CD4-positive, alpha-beta T cell (primary cell): ENCODE measurements around the gene RNF138. TPM values are rescaled to one million over a fixed set of nuclear protein-coding genes. Genes with fewer than 3 reads are reported as not detected.

Experiments used
- ATAC-seq: fragments of 200-7000 bp; cut with Tn5 transposase; one replicate; pipeline ENCODE4 v1.10.0; 2022; ENCODE audit warnings: mild to moderate bottlenecking; ENCODE audit not compliant: poor library complexity
- CTCF ChIA-PET: fragments of 350-600 bp; sonication (Branson Sonifier 250); formaldehyde crosslinking; loops from one replicate; lab custom pipeline; 2021; ENCODE audit warnings: antibody characterized with exemption, inconsistent platforms; lab: Charles Lee
- POLR2A ChIA-PET: fragments of 350-600 bp; sonication (Branson Sonifier 250); formaldehyde crosslinking; loops from one replicate; lab custom pipeline; 2021; ENCODE audit warnings: antibody characterized with exemption, inconsistent platforms; lab: Charles Lee
- DNase-seq, 14 experiments: peaks; one replicate each; pipeline ENCODE4 v3.0.0-alpha.2; 2013 to 2020; ENCODE audit warnings: mixed read lengths in 2 of 14
- H3K27ac ChIP-seq, 2 donors: one replicate each; pipeline versions ENCODE4 v1.5.1 to v1.7.0; 2013; ENCODE audit warnings: low read length in 2 of 2, low read depth in 1 of 2, mild to moderate bottlenecking in 1 of 2
- H3K27me3 ChIP-seq, 2 experiments: 1 replicate in 1 of 2; 2 replicates in 1 of 2; pipeline versions ENCODE4 v1.6.1 to v1.7.0; 2013; ENCODE audit warnings: low read length in 2 of 2, control low read depth in 1 of 2, mild to moderate bottlenecking in 1 of 2, moderate library complexity in 1 of 2; ENCODE audit not compliant: insufficient read depth in 2 of 2, control insufficient read depth in 1 of 2
- H3K36me3 ChIP-seq: one replicate; pipeline ENCODE4 v1.6.1; 2013; ENCODE audit warnings: low read length, control low read depth; ENCODE audit not compliant: insufficient read depth
- H3K4me1 ChIP-seq: one replicate; pipeline ENCODE4 v1.6.1; 2013; ENCODE audit warnings: low read length, control low read depth; ENCODE audit not compliant: insufficient read depth
- H3K4me3 ChIP-seq: one replicate; pipeline ENCODE4 v1.5.1; 2013; ENCODE audit warnings: mild to moderate bottlenecking, low read length, moderate library complexity
- H3K9me3 ChIP-seq, 2 experiments: 1 replicate in 1 of 2; 2 replicates in 1 of 2; pipeline versions ENCODE4 v1.6.1 to v1.7.0; 2013; ENCODE audit warnings: low read length in 2 of 2, mild to moderate bottlenecking in 2 of 2, control low read depth in 1 of 2, moderate library complexity in 1 of 2; ENCODE audit not compliant: control insufficient read depth in 1 of 2, insufficient read depth in 1 of 2
- H3K27ac Mint-ChIP-seq: one replicate; pipeline ENCODE4 v1.8.0; 2020; ENCODE audit warnings: mixed read lengths
- H3K27me3 Mint-ChIP-seq: one replicate; pipeline ENCODE4 v1.8.0; 2021; ENCODE audit warnings: mixed read lengths
- H3K36me3 Mint-ChIP-seq: one replicate; pipeline ENCODE4 v1.8.0; 2021; ENCODE audit warnings: low read depth, mixed read lengths
- H3K4me1 Mint-ChIP-seq: one replicate; pipeline ENCODE4 v1.8.0; 2021; ENCODE audit warnings: low read depth, mixed read lengths
- H3K4me3 Mint-ChIP-seq: one replicate; pipeline ENCODE4 v1.8.0; 2020; ENCODE audit warnings: mild to moderate bottlenecking, mixed read lengths
- H3K9me3 Mint-ChIP-seq: one replicate; pipeline ENCODE4 v1.8.0; 2020; ENCODE audit warnings: mixed read lengths
- intact Hi-C, 2 experiments: fragments of 100-400 bp; cut with DNase I in 1 of 2; cut with micrococcal nuclease in 1 of 2; formaldehyde crosslinking; loops; one replicate each; pipeline versions ENCODE4 v1.15.1 to v1.9.0; 2023 to 2025; cut with DNase I, micrococcal nuclease
- total RNA-seq, 174 experiments: library from RNA in 2 of 174; stranded (reverse) in 2 of 174; gene quantifications; one replicate each; pipeline ENCODE4 v1.2.3 and lab custom pipeline; 2021 to 2026
- TF ChIP-seq, protein P1 (sequence below): fragments of 200-600 bp; IDR thresholded peaks from one replicate; pipeline ENCODE4 v1.8.0; 2022; ENCODE audit warnings: antibody characterized with exemption, mild to moderate bottlenecking

RNF138 gene
- total RNA-seq, 2 experiments from 2014 or later: 177 to 184 TPM

DNA sequence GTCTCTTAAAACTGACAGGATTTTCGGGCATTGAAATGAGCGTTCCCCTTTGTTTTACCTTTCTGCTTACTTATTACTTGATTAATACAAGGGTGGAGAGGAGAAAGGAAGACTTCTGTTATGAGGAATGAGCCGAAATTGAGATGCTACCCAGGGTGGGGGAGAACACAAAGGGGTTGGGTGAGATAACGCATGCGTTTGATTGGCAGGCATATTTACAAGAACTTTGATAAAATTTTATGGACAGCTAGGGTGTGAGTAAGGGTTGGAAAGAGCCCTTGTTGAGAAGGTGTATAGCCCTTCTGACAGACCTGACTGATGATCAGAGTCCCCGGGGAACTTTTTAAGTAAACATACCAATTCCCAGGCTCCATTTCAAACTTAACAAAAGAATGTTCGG lies 1.8 kb downstream of the RNF138 start:
- Mint-ChIP-seq H3K9me3 (no peaks in the 10 kb centered on the region), H3K4me1 (peaks cover 53% of the 10 kb centered on the region), H3K36me3 (peaks cover 47% of the 10 kb centered on the region), H3K27me3 (no peaks in the 10 kb centered on the region), H3K4me3 (peak overlapping the region; percentile 97), H3K27ac (peak overlapping the region; percentile 85)
- peaks cover 52% of the 10 kb centered on the region for H3K4me1 ChIP-seq
- no peaks in the 10 kb centered on the region for H3K27me3 ChIP-seq
- H3K9me3 ChIP-seq: no peaks in the 10 kb centered on the region
- DNase-seq: peak in 1 of 14 experiments; percentile 12
- TF ChIP-seq, protein P1, sequence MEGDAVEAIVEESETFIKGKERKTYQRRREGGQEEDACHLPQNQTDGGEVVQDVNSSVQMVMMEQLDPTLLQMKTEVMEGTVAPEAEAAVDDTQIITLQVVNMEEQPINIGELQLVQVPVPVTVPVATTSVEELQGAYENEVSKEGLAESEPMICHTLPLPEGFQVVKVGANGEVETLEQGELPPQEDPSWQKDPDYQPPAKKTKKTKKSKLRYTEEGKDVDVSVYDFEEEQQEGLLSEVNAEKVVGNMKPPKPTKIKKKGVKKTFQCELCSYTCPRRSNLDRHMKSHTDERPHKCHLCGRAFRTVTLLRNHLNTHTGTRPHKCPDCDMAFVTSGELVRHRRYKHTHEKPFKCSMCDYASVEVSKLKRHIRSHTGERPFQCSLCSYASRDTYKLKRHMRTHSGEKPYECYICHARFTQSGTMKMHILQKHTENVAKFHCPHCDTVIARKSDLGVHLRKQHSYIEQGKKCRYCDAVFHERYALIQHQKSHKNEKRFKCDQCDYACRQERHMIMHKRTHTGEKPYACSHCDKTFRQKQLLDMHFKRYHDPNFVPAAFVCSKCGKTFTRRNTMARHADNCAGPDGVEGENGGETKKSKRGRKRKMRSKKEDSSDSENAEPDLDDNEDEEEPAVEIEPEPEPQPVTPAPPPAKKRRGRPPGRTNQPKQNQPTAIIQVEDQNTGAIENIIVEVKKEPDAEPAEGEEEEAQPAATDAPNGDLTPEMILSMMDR: no peak
- H3K4me3 ChIP-seq: peak overlapping the region; percentile 90
- H3K36me3 ChIP-seq: peaks cover 10% of the 10 kb centered on the region
- CTCF ChIA-PET: no interaction called here
- intact Hi-C loops: loop anchor here in 1 of 2 experiments (2.0 to 5.0 kb wide), 3 partner anchors 21 to 46 kb away; no protein-coding TSS in a partner anchor
- ATAC-seq: no peak
- POLR2A ChIA-PET: interaction anchor here (0.5 to 5.3 kb wide), 4 partner anchors 8 to 151 kb away, joined by 3 to 139 read pairs (median 34); partner anchors contain the start of genes RNF125 and TRAPPC8
- H3K27ac ChIP-seq: peak overlapping the region; percentile 93 to 98

DNA sequence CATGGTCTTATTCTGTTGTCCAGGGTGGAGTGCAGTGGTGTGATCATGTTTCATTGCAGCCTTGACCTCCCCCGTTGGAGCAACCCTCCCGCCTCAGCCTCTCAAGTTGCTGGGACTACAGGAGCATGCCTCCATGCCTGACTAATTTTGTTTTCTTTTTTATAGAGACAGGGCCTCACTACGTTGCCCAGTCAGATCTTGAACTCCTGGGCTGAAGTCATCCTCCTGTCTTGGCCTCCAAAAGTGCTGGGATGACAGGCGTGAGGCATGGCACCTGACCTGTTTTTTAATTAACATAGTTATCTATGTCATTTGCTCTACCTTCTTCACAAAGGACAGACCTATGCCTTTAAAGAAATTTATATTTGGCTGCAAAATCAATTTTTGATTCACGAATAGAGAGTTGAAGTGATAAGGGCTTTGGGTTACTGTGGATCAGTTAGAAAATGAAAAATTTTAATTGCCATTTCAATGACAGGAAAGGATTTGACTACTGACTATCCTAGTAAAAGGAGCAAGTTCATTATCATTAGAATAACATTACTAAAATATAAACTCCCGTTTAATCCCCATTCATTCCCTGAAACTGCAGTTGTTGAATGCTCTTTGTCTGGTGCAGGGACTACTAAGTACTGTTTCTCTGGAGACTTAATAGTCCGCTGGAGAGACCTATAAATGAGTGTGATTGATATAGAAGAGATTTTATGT lies 3.7 kb downstream of the RNF138 start:
- Histone ChIP-seq H3K9me3 (no peaks in the 10 kb centered on the region), H3K36me3 (peaks cover 12% of the 10 kb centered on the region), H3K27me3 (no peaks in the 10 kb centered on the region), H3K27ac (peak overlapping the region in 1 of 2 donors; percentile 37), H3K4me1 (peaks cover 59% of the 10 kb centered on the region), H3K4me3 (peak overlapping the region; percentile 3)
- ATAC-seq: no peak
- no peak for DNase-seq
- H3K27me3 Mint-ChIP-seq: no peaks in the 10 kb centered on the region
- H3K36me3 Mint-ChIP-seq: peaks cover 59% of the 10 kb centered on the region
- no peaks in the 10 kb centered on the region for H3K9me3 Mint-ChIP-seq
- peak overlapping the region; percentile 97 for H3K4me3 Mint-ChIP-seq
- peak overlapping the region; percentile 85 for H3K27ac Mint-ChIP-seq
- intact Hi-C loops: loop anchor here in 1 of 2 experiments (5.0 kb wide), 1 partner anchor 37 kb away; no protein-coding TSS in a partner anchor
- ChIA-PET POLR2A (interaction anchor here (0.5 to 2.4 kb wide), 7 partner anchors 10 to 152 kb away, joined by 3 to 25 read pairs (median 3); partner anchors contain the start of genes RNF125 and TRAPPC8), CTCF (interaction anchor here (1.1 to 1.2 kb wide), 2 partner anchors 13 to 23 kb away, joined by 3 to 4 read pairs; no protein-coding TSS in a partner anchor)
- H3K4me1 Mint-ChIP-seq: peaks cover 67% of the 10 kb centered on the region
- TF ChIP-seq, protein P1: no peak

DNA sequence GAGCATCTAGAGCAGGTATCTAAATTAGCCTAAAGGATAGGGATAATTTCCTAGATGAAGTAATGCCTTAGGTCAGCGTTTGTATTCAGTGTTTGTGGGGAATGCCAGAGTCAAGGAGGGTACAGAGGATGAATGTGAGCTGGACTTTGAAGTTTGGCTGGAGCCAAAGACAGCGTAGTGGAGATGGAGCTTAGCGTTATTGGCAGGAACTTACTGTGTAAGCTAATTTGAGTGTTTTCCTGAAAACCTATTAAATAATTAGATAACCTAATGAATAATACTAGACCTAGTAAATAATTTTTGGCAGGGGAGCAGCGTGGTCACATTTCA lies 4.2 kb downstream of the RNF138 start:
- CTCF ChIA-PET: interaction anchor here (1.1 to 1.2 kb wide), 2 partner anchors 12 to 24 kb away, joined by 3 to 4 read pairs; no protein-coding TSS in a partner anchor
- Mint-ChIP-seq H3K4me1 (peaks cover 70% of the 10 kb centered on the region), H3K27ac (peak overlapping the region; percentile 85), H3K27me3 (no peaks in the 10 kb centered on the region), H3K4me3 (peak overlapping the region; percentile 97), H3K9me3 (no peaks in the 10 kb centered on the region), H3K36me3 (peaks cover 62% of the 10 kb centered on the region)
- H3K36me3 ChIP-seq: peaks cover 12% of the 10 kb centered on the region
- peaks cover 63% of the 10 kb centered on the region for H3K4me1 ChIP-seq
- intact Hi-C loops: loop anchor here in 1 of 2 experiments (5.0 kb wide), 1 partner anchor 36 kb away; no protein-coding TSS in a partner anchor
- DNase-seq (no peak), ATAC-seq (no peak)
- peak overlapping the region; percentile 47 to 51 for H3K27ac ChIP-seq
- POLR2A ChIA-PET: interaction anchor here (1.3 to 2.4 kb wide), 3 partner anchors 11 to 153 kb away, joined by 6 to 25 read pairs (median 6); partner anchors contain the start of genes RNF125 and TRAPPC8
- peak overlapping the region; percentile 3 for H3K4me3 ChIP-seq
- no peaks in the 10 kb centered on the region for H3K27me3 ChIP-seq
- TF ChIP-seq, protein P1: no peak
- H3K9me3 ChIP-seq: no peaks in the 10 kb centered on the region
